T1000 (cell line): ENCODE data around the gene SNRNP25.
A peak's percentile ranks its signal among the peaks of the same experiment; 100 is the strongest.

Experiments
- DNase-seq: peaks from one replicate; lab custom pipeline; 2025; ENCODE audit warnings: mixed read lengths; lab: John Stamatoyannopoulos, UW

Gene SNRNP25

GRCh38 chr16:78444-79150, 25.0 kb downstream of the SNRNP25 start:
- DNase-seq = no peak

- DNase-seq = no peak
Measured at GRCh38 chr16:79151-80054, 25.8 kb downstream of the SNRNP25 start.

GRCh38 chr16:83060-83603, 29.5 kb downstream of the SNRNP25 start:
- DNase-seq = no peak

GRCh38 chr16:83781-84615, 30.4 kb downstream of the SNRNP25 start:
- DNase-seq = no peak

GRCh38 chr16:84718-85406, 31.2 kb downstream of the SNRNP25 start:
- peak; percentile 79 for DNase-seq

GRCh38 chr16:85407-85782, 31.8 kb downstream of the SNRNP25 start:
- DNase-seq = no peak

- DNase-seq = no peak
Measured at GRCh38 chr16:85865-86264, 32.2 kb downstream of the SNRNP25 start.

GRCh38 chr16:86483-86952, 32.9 kb downstream of the SNRNP25 start:
- DNase-seq = no peak

- DNase-seq = no peak
Measured at GRCh38 chr16:88613-89012, 35.0 kb downstream of the SNRNP25 start.

GRCh38 chr16:89391-90302, 36.0 kb downstream of the SNRNP25 start:
- no peak for DNase-seq

- no peak for DNase-seq
Measured at GRCh38 chr16:91484-91883, 37.9 kb downstream of the SNRNP25 start.

GRCh38 chr16:92431-93339, 39.1 kb downstream of the SNRNP25 start:
- no peak for DNase-seq

GRCh38 chr16:94918-95265, 41.3 kb downstream of the SNRNP25 start:
- DNase-seq = no peak

- peak; percentile 81 for DNase-seq
Measured at GRCh38 chr16:96935-97381, 43.3 kb downstream of the SNRNP25 start.

- DNase-seq = no peak
Measured at GRCh38 chr16:97822-98221, 44.2 kb downstream of the SNRNP25 start.

GRCh38 chr16:100989-101388, 47.4 kb downstream of the SNRNP25 start:
- DNase-seq = no peak

- DNase-seq = no peak
Measured at GRCh38 chr16:101586-101985, 48.0 kb downstream of the SNRNP25 start.

GRCh38 chr16:102060-102855, 48.6 kb downstream of the SNRNP25 start:
- DNase-seq = no peak
